Trophoblast cell (in vitro differentiated cells and primary cell): ENCODE measurements around the gene FAM222B.
"Not testable (repeated sequence)": the region's sequence is repeated elsewhere in the genome, so short reads cannot be mapped to it uniquely, and the experiment has no call there.

ENCODE experiments used
- DNase-seq, 2 donors: peaks; one replicate each; pipeline ENCODE4 v3.0.0-alpha.2; 2016
- H2AFZ ChIP-seq: 2 replicates; pipeline ENCODE4 v1.6.1; 2013; ENCODE audit warnings: low read length, moderate library complexity, mild to moderate bottlenecking; ENCODE audit not compliant: insufficient read depth, poor library complexity
- H2AK5ac ChIP-seq: 2 replicates; pipeline ENCODE4 v1.6.1; 2013; ENCODE audit warnings: mild to moderate bottlenecking, low read length
- H2BK120ac ChIP-seq: 2 replicates; pipeline ENCODE4 v1.6.1; 2013; ENCODE audit warnings: low read length, mild to moderate bottlenecking, moderate library complexity; ENCODE audit not compliant: insufficient read depth, poor library complexity
- H2BK12ac ChIP-seq: 2 replicates; pipeline ENCODE4 v1.6.1; 2013; ENCODE audit warnings: mild to moderate bottlenecking, low read length, moderate library complexity
- H2BK5ac ChIP-seq: 2 replicates; pipeline ENCODE4 v1.6.1; 2013; ENCODE audit warnings: low read length, low read depth, moderate library complexity, mild to moderate bottlenecking; ENCODE audit not compliant: poor library complexity
- H3K14ac ChIP-seq: 2 replicates; pipeline ENCODE4 v1.6.1; 2013; ENCODE audit warnings: mild to moderate bottlenecking, low read length
- H3K18ac ChIP-seq: 2 replicates; pipeline ENCODE4 v1.6.1; 2013; ENCODE audit warnings: mild to moderate bottlenecking, low read length
- H3K23ac ChIP-seq: 2 replicates; pipeline ENCODE4 v1.6.1; 2013; ENCODE audit warnings: low read length
- H3K27ac ChIP-seq: 2 replicates; pipeline ENCODE4 v1.5.1; 2013; ENCODE audit warnings: low read depth, mild to moderate bottlenecking, inconsistent platforms, low read length, moderate library complexity
- H3K27me3 ChIP-seq: 2 replicates; pipeline ENCODE4 v1.6.1; 2013; ENCODE audit warnings: inconsistent platforms, mild to moderate bottlenecking, low read length, moderate library complexity; ENCODE audit not compliant: insufficient read depth
- H3K36me3 ChIP-seq, 2 experiments: 1 replicate in 1 of 2; 2 replicates in 1 of 2; pipeline ENCODE4 v1.6.1; 2013; ENCODE audit warnings: low read length in 2 of 2, mild to moderate bottlenecking in 2 of 2, moderate library complexity in 1 of 2; ENCODE audit not compliant: insufficient read depth in 2 of 2, control insufficient read depth in 1 of 2
- H3K4ac ChIP-seq: 2 replicates; pipeline ENCODE4 v1.6.1; 2013; ENCODE audit warnings: low read depth, mild to moderate bottlenecking, low read length, moderate library complexity
- H3K4me1 ChIP-seq, 2 experiments: 1 replicate in 1 of 2; 2 replicates in 1 of 2; pipeline ENCODE4 v1.6.1; 2013; ENCODE audit warnings: low read length in 2 of 2, mild to moderate bottlenecking in 2 of 2, moderate library complexity in 1 of 2; ENCODE audit not compliant: insufficient read depth in 2 of 2, control insufficient read depth in 1 of 2
- H3K4me2 ChIP-seq: 2 replicates; pipeline ENCODE4 v1.6.1; 2013; ENCODE audit warnings: inconsistent platforms, mild to moderate bottlenecking, low read length, moderate library complexity
- H3K4me3 ChIP-seq: 2 replicates; pipeline ENCODE4 v1.5.1; 2013; ENCODE audit warnings: mild to moderate bottlenecking, low read depth, low read length, inconsistent platforms
- H3K79me1 ChIP-seq: one replicate; pipeline ENCODE4 v1.6.1; 2013; ENCODE audit warnings: low read length
- H3K79me2 ChIP-seq: 2 replicates; pipeline ENCODE4 v1.6.1; 2013; ENCODE audit warnings: low read length, mild to moderate bottlenecking; ENCODE audit not compliant: control insufficient read depth, insufficient read depth, poor library complexity
- H3K9ac ChIP-seq: 2 replicates; pipeline ENCODE4 v1.6.1; 2013; ENCODE audit warnings: mild to moderate bottlenecking, low read length
- H3K9me3 ChIP-seq: 2 replicates; pipeline ENCODE4 v1.6.1; 2013; ENCODE audit warnings: low read depth, mild to moderate bottlenecking, control low read depth, inconsistent platforms, low read length; ENCODE audit not compliant: insufficient read depth
- H4K12ac ChIP-seq: 2 replicates; pipeline ENCODE4 v1.6.1; 2013; ENCODE audit warnings: low read depth, mild to moderate bottlenecking, low read length, moderate library complexity
- H4K8ac ChIP-seq: 2 replicates; pipeline ENCODE4 v1.6.1; 2013; ENCODE audit warnings: low read depth, mild to moderate bottlenecking, low read length, moderate library complexity
- H4K91ac ChIP-seq: one replicate; pipeline ENCODE4 v1.6.1; 2013; ENCODE audit warnings: low read depth, mild to moderate bottlenecking, low read length, moderate library complexity
- WGBS: extraction: QIAGEN DNeasy Blood & Tissue Kit; methylation state at CpG from one replicate; pipeline ENCODE4 v1.1.7; 2013; ENCODE audit warnings: missing lambda C conversion rate; ENCODE audit not compliant: insufficient read length, insufficient coverage; ENCODE audit errors: extremely low coverage; 5-methylcytosine and 5-hydroxymethylcytosine counted together

FAM222B gene

DNA sequence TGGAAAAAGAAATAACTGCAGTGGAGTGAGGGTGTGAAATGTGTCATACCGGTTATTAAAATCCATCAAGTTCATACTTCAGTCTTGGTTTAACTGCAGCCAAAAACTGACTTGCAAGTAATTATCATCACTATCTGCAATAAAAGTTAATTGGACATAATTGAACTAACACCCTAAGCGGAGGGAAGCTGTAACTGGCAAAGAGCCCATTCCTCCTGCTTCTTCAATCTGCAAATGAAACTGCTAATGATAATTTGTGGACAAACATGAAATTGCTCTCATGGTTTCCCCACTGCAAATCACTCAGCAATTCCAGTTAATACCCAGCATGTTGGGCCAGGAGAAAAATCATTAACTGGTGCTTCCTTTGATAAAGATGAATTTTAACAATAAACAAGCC is 46.5 kb downstream of the FAM222B start:
- no CpG with 5 or more reads among the region's 2 CpGs for WGBS

DNA sequence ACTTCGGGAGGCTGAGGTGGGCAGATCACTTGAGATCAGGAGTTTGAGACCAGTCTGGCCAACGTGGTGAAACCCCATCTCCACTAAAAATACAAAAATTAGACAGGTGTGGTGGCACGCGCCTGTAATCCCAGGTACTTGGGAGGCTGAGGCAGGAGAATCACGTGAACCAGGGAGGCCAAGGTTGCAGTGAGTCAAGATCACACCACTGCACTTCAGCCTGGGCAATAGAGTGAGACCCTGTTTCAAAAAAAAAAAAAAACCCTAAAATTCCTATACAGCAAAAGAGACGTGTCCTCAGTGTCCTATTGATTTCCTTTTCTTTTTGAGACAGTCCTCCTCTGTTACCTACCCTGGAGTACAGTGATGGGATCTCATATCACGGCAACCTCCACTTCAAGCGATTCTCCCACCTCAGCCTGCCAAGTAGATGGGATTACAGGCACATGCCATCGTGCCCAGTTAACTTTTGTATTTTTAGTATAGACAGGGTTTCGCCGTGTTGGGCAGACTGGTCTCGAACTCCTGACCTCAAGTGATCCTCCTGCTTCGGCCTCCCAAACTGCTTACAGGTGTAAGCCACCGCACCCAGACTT is 47.6 kb downstream of the FAM222B start:
- not testable (repeated sequence) for H3K4me1 ChIP-seq, H2BK12ac ChIP-seq, H2BK120ac ChIP-seq, H3K14ac ChIP-seq, H4K8ac ChIP-seq, H3K4me2 ChIP-seq, H3K79me2 ChIP-seq, DNase-seq, H2BK5ac ChIP-seq, H3K4me3 ChIP-seq, H3K23ac ChIP-seq, H3K9me3 ChIP-seq, H3K79me1 ChIP-seq, H4K91ac ChIP-seq, H2AK5ac ChIP-seq, H4K12ac ChIP-seq, H2AFZ ChIP-seq, H3K9ac ChIP-seq, H3K36me3 ChIP-seq, H3K27ac ChIP-seq, H3K18ac ChIP-seq, H3K27me3 ChIP-seq
- WGBS = no CpG with 5 or more reads among the region's 14 CpGs
- H3K4ac ChIP-seq = peak overlapping the region; percentile 55

More for the DNA sequence above, 46.5 kb downstream of the FAM222B start:
- Histone ChIP-seq H3K18ac (no peak overlapping the region), H2AFZ (no peak overlapping the region), H4K8ac (no peak overlapping the region), H4K91ac (no peak overlapping the region), H3K36me3 (peaks cover 3 to 7% of the 10 kb centered on the region in 2 experiments), H2BK5ac (no peak overlapping the region), H3K4me3 (no peak overlapping the region), H3K27me3 (no peaks in the 10 kb centered on the region), H3K27ac (no peak overlapping the region), H3K9ac (no peak overlapping the region), H4K12ac (no peak overlapping the region), H3K4me1 (no peaks in the 10 kb centered on the region), H3K4ac (no peak overlapping the region), H3K23ac (no peak overlapping the region), H3K9me3 (no peaks in the 10 kb centered on the region), H2BK12ac (no peak overlapping the region), H3K79me2 (no peaks in the 10 kb centered on the region), H3K4me2 (no peak overlapping the region), H2AK5ac (no peak overlapping the region), H2BK120ac (no peak overlapping the region), H3K14ac (no peak overlapping the region), H3K79me1 (no peaks in the 10 kb centered on the region)
- no peak for DNase-seq

DNA sequence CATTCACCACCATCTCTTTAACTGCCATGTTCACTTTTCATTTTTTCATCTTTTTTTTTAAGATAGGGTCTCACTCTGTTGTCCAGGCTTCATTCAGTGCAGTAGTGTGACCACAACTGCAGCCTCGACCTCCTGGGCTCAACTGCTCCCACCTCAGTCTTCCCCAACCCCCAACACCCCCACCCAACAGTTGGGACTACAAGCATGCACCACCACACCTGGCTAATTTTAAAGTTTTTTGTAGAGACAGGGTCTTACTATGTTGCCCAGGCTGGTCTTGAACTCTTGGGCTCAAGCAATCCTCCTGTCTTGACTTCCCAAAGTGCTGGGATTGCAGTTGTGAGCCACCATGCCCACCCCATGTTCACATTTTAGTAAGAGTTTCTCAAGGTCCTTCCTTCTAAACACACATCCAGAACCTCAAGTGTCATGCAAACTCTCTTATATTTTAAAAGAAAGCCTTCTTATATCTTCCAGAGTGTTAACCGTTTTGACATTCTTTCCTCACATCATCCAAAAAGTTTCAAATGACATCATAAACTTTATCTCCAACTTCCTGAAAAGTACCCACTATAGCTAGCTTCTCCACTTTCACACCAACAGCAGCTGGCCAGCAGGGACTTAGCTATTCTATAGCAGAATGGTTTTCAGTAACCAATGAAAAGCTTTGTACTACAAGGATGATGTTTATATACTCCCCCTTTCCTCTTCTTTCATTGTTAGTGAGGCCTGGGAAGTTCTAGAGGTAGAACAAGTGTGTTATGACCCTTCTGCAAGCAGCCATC is 49.5 kb downstream of the FAM222B start:
- no peak overlapping the region for H3K18ac ChIP-seq
- no CpG with 5 or more reads among the region's 2 CpGs for WGBS
- H4K91ac ChIP-seq = no peak overlapping the region
- no peak overlapping the region for H2BK12ac ChIP-seq
- H2AFZ ChIP-seq = no peak overlapping the region
- H3K79me1 ChIP-seq = no peaks in the 10 kb centered on the region
- H3K14ac ChIP-seq = no peak overlapping the region
- H3K23ac ChIP-seq = no peak overlapping the region
- no peak overlapping the region for H3K9ac ChIP-seq
- H3K27ac ChIP-seq = no peak overlapping the region
- H3K4ac ChIP-seq = no peak overlapping the region
- H4K8ac ChIP-seq = no peak overlapping the region
- no peaks in the 10 kb centered on the region for H3K27me3 ChIP-seq
- H3K4me1 ChIP-seq = no peaks in the 10 kb centered on the region
- no peak overlapping the region for H3K4me3 ChIP-seq
- no peak overlapping the region for H3K4me2 ChIP-seq
- H2AK5ac ChIP-seq = no peak overlapping the region
- no peaks in the 10 kb centered on the region for H3K79me2 ChIP-seq
- no peak overlapping the region for H4K12ac ChIP-seq
- no peak overlapping the region for H2BK120ac ChIP-seq
- H2BK5ac ChIP-seq = no peak overlapping the region
- peaks cover 4 to 8% of the 10 kb centered on the region in 2 experiments for H3K36me3 ChIP-seq
- H3K9me3 ChIP-seq = no peaks in the 10 kb centered on the region
- DNase-seq = no peak

DNA sequence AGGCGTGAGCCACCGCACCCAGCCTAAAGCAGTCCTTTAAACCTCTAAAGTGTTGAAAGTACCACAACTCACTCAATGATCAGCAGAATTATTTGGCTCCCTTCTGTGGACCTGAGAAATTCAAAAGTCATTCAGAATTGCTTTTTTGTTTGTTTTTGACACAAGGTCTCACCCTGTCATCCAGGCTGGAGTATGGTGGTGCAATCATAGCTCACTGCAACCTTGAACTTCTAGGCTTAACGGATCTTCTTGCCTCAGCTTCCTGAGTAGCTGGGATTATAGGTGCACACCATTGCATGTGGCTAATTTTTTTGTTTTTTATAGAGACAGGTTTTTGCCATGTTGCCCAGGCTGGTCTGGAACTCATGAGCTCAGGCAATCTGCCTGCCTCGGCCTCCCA is 54.5 kb downstream of the FAM222B start:
- no peaks in the 10 kb centered on the region for H3K9me3 ChIP-seq
- no peaks in the 10 kb centered on the region for H3K27me3 ChIP-seq
- no peak overlapping the region for H3K4me2 ChIP-seq
- H3K4me3 ChIP-seq = no peak overlapping the region
- no peak overlapping the region for H3K9ac ChIP-seq
- peaks cover 4 to 6% of the 10 kb centered on the region in 2 experiments for H3K36me3 ChIP-seq
- no peak overlapping the region for H2BK5ac ChIP-seq
- no peak overlapping the region for H2BK12ac ChIP-seq
- H3K18ac ChIP-seq = no peak overlapping the region
- H4K12ac ChIP-seq = no peak overlapping the region
- no peaks in the 10 kb centered on the region for H3K79me1 ChIP-seq
- H3K14ac ChIP-seq = no peak overlapping the region
- H3K23ac ChIP-seq = no peak overlapping the region
- no CpG with 5 or more reads among the region's 4 CpGs for WGBS
- H2BK120ac ChIP-seq = no peak overlapping the region
- H3K4ac ChIP-seq = no peak overlapping the region
- no peak for DNase-seq
- no peaks in the 10 kb centered on the region for H3K4me1 ChIP-seq
- H2AFZ ChIP-seq = no peak overlapping the region
- H3K27ac ChIP-seq = no peak overlapping the region
- no peak overlapping the region for H4K91ac ChIP-seq
- H3K79me2 ChIP-seq = no peaks in the 10 kb centered on the region
- no peak overlapping the region for H2AK5ac ChIP-seq
- no peak overlapping the region for H4K8ac ChIP-seq
